Measurements from ENCODE around the gene NOL4.
"Not testable (repeated sequence)": the region's sequence is repeated elsewhere in the genome, so short reads cannot be mapped to it uniquely, and the experiment has no call there.

The NOL4 gene, protein sequence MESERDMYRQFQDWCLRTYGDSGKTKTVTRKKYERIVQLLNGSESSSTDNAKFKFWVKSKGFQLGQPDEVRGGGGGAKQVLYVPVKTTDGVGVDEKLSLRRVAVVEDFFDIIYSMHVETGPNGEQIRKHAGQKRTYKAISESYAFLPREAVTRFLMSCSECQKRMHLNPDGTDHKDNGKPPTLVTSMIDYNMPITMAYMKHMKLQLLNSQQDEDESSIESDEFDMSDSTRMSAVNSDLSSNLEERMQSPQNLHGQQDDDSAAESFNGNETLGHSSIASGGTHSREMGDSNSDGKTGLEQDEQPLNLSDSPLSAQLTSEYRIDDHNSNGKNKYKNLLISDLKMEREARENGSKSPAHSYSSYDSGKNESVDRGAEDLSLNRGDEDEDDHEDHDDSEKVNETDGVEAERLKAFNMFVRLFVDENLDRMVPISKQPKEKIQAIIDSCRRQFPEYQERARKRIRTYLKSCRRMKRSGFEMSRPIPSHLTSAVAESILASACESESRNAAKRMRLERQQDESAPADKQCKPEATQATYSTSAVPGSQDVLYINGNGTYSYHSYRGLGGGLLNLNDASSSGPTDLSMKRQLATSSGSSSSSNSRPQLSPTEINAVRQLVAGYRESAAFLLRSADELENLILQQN

DNA sequence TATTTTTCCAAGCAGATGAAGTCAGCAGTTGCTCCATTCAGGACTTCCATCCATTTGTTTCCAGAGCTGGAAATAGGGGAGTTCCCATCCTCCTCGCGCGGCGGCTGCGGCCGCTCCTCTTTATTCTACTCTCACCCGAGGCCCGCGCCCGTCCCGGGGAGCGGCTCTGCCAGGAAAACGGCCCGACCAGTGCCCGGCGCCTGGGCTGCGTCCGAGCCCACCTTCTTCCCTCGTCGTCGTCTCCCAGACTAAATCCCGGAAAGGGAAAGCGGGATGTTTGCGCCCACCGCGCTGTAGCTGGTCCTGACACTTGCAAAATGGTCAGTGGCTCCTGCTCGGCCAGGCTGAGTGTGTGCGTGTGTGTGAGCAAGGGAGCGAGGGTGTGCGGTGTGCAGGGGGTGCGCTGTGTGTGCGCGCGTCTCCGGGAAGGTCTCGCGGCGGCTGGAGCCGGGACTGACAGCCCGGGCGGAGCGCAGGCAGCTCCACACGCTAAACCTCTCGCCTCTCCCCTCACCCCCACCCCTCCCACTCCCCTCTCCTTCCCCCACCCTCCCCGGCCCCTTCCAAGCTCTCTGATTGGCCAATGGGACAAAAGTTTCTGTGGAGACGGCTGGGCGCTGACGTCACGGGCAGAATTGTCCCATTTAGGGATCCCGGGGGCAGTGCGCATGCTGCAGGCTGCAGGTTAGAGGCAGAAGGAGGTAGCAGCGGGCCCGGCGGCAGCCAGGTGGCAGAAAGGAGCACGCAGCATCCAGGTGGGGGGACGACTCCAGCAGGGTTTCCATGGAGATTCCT lies at the start of gene NOL4:
Gene NOL4 (minus strand): TSS at position 491 of the 795 bp plus-strand sequence. CDS start 1,660 bp downstream, outside the sequence.
- peak; percentile 90 for DNase-seq (ENCODE audit: low spot score)

DNA sequence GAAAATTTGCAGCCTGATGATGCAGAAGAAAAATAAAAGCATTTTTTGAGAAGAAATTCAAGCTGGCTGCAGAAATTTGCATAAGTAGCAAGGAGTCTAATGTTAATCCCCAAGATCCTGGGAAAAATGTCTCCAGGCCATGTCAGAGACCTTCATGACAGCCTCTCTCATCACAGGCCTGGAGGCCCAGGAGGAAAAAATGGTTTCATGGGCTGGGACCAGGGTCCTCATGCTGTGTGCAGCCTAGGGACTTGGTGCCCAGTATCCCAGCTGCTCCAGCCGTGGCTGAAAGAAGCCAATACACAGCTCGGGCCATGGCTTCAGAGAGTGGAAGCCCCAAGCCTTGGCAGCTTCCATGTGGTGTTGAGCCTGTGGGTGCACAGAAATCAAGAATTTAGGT lies 41.3 kb upstream of the NOL4 start:
- not testable (repeated sequence) for DNase-seq (ENCODE audit: low spot score)

DNA sequence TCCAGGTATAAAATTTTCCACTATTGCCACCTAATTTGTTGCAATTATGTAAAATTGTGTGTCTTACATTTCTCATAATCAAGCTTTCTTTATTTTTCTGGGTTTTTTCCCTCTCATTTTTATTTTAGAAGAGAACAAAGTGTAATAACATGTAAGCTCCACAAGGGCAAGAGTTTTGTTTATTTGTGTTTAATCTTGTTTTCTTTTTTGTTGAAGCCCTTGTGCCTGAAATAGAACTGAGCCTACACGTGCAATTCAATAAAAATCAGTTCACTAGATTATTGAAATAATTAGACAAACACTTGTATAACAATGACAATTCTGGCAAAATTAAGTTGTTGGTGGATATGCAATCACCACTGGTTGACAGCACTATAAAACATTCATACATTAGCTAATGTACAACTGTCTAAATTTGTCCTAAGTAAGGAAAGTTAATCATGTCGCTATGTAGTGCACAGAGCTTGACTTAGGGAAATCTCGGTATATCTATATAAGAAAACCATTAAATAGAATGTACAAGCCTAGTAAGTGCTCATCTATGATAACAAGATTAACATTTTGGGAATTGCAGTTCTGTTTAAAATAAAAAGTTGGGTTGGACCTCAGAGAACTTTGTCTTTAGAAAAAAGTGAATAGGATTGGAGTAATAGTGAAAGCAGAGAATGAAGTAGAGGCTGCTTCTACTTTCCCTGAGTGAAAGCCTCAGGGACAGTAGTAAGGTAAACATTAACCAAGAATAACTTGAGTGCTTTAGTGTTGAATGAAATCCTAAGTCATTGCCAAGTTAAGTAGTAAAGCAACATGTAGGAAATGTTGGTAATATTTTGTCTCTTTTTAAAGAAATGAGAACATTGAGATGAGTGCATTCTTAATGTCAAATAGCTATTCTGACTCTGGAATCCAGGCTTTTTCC lies 37.4 kb upstream of the NOL4 start:
- no peak for DNase-seq (ENCODE audit: low spot score)

DNA sequence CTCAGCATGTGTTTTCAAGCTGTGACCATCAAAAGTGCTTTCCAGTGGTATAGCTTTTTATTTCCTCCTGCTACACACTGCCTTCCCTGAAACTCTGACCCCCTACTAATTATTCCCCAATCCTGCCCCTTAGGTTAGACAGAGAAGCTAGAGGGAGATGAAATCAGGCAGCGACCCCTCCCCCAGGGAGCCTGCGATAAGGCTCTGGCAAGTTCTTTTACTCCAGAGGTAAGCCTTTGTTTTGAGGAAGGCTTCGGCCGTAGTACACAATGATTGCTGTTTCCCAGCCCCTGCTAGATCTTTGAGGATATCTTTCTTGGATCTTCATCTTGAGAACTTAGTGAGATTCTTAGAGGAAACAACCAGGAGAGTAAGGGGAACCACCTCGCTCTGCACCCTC lies 33.5 kb upstream of the NOL4 start:
- no peak for DNase-seq (ENCODE audit: low spot score)

DNA sequence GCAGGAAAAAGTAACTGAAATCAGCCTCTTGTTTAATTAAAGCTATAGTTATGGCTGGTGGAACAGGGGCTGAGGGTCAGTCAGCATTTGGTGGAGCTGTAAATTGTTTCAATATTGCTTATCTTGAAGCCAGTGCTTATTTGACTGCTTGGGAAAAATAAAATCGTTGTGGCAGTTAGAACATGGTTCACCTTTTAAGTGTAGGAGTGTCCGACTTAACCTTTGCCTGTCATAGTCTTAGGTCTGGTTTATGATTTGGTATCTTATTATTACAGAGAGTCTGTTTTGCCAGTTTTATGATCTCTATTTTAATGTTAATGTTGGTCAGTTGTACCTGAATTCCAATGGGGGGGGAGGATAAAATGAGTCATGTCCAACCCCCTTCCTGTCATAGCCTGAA lies 27.2 kb upstream of the NOL4 start:
- no peak for DNase-seq (ENCODE audit: low spot score)

DNA sequence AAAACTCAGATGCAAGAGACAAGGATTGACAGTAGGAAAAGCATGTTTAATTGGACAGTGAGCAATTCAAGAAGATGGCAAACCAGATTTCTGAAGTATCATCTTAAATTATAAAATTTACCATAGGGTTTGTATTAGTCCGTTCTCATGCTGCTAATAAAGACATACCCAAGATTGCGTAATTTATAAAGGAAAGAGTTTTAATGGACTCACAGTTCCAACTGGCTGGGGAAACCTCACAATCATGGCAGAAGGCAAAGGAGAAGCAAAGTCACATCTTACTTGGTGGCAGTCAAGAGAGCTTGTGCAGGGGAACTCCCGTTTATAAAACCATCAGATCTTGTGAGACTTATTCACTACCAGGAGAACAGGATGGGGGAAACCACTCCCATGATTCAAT lies 24.0 kb upstream of the NOL4 start:
- no peak for DNase-seq (ENCODE audit: low spot score)

DNA sequence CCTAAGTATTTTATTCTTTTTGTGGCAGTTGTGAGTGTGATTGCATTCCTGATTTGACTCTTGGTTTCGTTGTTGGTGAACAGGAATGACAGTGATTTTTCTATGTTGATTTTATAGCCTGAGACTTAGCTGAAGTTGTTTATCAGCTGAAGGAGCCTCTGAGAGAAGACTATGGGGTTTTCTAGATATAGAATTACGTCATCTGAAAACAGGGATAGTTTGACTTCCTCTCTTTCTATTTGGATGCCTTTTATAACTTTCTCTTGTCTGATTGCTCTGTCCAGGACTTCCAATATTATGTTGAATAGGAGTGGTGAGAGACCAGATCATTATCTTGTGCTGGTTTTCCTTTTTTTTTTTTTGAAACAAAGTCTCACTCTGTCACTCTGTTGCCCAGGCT lies 18.0 kb upstream of the NOL4 start:
- DNase-seq (ENCODE audit: low spot score), result no peak

DNA sequence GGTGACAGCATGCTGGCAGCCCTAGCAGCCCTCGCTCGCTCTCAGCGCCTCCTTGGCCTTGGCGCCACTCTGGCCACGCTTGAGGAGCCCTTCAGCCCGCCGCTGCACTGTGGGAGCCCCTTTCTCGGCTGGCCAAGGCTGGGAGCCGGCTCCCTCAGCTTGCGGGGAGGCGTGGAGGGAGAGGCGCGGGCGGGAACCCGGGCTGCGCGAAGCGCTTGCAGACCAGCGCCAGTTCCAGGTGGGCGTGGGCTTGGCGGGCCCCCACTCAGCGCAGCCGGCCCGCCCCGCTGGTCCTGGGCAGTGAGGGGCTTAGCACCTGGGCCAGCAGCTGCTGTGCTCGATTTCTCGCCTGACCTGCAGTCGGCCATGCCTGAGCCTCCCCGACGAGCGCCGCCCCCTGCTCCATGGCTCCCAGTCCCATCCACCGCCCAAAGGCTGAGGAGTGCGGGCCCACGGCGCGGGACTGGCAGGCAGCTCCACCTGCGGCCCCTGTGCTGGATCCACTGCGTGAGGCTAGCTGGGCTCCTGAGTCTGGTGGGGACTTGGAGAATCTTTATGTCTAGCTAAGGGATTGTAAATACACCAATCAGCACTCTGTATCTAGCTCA lies 9.2 kb upstream of the NOL4 start:
- not testable (repeated sequence) for DNase-seq (ENCODE audit: low spot score)

DNA sequence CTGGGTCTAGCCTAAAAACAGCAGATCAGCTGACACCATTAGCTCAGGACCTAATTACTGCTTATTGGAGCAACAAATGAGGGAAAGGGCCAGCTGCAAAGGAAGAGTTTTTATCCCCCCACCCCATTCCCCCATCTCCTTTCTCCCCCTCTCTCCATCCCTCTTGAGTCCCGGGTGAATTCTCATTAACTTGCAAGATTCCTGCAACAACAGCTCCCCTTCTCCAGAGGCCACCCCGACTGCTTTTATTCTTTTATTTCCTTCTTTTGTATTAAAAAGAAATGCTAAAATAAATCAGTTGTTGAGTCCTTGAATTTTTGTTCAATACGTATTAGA lies 473 bp upstream of the NOL4 start:
- no peak for DNase-seq (ENCODE audit: low spot score)

DNA sequence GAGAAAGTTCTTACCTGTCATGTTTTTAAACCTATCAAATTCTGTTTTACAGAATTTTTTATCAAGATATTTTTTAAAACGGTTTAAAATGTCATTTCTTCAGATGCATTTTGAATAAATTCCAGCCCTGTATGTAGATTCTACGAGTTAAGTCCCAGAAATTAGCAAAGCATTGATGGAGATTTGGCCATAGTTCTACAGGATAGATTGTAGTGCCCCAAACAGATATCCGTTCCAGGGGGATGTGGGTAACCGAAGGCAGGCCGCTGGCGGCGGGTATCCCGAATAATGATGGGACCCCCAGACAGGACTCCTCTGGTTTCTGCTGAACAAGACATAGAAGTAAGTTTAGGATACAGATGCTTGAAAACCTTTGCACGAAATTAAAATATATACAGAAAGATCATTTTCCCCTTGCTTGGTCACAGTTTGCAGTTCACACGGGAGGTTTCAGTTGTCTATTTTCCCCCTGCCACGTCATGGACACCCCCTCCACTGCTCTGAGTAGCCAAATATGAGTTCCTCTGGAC lies 755 bp downstream of the NOL4 start:
- DNase-seq (ENCODE audit: low spot score), result peak; percentile 31

DNA sequence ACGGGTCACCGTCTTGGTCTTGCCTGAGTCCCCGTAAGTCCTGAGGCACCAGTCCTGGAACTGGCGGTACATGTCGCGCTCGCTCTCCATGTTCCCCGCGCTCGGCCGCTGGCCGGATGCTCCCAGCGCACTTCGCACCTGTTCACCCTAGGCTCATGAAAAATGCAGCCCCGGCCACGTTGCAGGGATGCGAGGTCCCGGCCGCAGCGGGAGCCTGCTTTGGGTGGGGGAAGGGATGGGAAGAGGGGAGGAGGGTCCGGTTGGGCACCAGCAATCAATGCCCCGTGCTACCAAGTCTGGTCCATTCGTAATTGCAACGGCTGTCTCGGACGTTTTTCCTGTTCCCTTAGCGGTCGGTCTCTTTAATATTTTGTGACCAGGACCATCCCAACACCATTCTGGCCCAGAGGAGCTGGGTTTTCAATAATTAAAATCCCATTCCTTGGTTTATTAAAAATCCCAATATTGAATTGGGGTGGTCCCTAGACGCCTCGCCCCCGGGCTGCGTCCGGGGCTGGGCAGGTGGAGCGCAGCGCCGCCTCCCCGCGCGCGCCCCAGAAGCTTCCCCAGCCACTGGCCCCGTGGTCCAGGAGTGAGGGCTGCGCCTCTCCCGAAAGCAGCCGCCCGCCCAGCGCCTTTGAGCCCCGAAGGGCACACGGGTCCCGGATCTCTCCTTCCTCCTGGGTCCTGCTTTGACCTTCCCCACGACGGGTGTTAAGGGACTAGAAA lies 1.4 kb downstream of the NOL4 start:
- peak; percentile 65 for DNase-seq (ENCODE audit: low spot score)

DNA sequence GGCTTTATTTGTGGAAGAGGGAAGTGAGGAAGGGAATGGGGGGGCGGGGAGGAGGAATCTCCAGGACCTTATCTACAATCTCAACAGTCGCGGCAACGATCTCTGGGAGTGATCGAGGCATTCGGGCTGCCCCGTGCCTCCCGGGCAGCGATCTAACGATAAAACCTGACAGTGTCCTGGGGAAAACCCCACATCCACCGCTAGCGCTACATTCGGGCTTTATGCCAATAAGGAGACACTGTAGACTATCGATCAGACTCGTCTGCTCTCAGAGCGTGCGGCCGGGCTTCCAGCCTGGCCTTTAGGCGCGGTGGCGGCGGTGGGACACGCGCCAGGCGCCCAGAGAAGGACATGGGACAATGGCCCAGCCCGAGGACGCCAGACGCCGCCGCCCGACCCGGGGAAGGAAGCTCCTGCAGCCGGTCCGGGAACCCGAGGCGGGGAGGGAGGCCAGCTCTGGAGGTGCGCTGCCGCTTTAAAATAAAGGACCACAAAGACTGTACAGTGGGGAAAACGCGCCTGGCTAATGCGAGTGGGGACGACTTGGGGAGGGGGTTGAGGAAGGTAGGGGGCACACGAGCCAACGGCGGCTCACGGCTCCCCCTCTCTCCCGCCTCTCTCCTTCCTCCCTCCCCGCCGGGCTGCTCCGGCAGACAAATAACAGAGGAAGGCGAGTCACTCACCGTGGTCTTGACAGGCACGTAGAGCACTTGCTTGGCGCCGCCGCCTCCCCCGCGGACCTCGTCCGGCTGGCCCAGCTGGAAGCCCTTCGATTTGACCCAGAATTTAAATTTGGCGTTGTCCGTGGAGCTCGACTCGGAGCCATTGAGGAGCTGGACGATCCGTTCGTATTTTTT lies 2.2 kb downstream of the NOL4 start:
- peak; percentile 74 for DNase-seq (ENCODE audit: low spot score)

DNA sequence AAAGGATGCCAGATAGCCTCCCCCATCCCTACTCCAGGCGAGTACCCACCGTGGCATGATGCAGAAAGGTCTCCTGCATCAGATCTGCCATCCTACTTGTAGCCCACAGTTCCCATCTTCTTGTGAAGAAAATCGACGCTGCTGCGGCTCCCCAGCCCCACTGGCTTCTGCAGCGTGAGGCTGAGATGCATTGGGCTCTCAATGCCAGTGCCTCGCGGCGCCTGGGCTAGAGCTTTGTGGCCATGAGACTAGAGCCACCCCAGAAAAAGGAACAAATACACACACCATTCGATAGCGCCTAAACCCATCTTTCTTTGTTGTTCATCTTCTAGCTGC lies 2.8 kb downstream of the NOL4 start:
- peak; percentile 53 for DNase-seq (ENCODE audit: low spot score)

DNA sequence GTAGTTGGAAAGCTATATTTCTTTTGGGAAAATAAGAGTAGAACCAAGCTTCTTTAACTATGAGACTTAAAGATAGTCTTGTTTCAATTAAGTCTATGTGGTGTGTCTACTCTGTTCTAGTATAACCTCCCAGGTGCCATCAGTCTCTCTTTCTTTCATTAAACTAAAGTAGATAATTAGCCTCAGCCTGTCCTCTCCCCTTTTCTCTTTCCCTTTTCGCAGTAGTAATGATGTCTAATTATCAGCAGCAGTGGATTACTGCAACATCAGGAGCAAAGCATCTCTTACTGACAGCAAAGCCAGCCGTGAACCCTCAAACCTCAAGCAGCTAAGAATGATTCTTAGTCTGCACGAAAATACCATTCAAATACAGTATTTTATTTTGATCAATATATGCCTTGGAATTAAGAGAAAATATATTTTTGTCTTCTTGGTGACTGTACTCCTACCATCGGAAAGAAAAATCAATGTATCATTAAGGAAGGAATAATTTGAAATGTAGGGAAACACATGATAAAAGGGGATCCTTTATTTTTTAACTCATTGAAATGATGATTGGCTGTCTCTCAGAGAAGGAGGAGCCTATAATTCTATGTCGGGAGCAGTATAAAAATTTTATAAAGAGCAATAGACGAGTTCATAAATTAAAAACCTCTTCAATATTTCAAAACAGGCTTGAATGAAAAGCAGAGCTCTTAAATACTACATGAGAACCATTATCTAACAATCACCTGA lies 4.5 kb downstream of the NOL4 start:
- DNase-seq (ENCODE audit: low spot score), result peak; percentile 24

DNA sequence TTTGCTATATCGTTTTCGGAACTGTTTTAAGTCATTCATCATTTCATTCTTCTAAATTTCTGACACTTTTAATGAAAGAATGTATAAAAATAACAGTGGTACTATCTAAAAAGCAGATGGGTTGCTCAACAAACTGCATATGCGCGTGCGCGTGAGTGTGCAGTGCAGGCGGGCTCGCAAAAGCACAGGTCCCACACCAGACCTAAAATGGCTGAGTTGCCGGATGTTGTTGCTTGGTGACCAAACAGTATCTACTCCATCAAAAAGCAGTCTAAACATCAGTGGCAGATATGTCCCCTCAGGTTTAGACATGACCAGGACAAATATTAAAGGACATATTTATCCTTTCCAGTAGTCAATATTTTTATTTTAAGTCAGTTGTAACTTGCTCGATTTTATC lies 5.1 kb downstream of the NOL4 start:
- DNase-seq (ENCODE audit: low spot score), result peak; percentile 28

DNA sequence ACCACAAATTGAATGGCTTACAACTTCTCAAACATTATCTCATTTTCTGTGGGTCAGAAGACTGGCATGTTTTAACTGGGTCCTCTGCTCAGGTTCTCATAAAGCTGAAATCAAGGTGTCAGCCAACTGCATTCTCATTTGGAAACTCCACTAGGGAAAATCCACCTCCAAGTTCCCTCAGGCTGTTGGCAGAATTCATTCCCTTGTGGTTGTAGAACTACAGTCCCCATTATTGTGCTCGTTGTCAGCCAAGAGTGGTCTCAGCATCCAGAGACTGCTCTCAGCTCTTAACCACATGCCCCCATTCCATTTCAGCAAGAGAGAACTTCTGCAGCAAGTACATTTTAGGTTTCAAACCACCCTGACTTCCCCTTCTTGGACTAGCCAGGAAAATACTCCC lies 12.2 kb downstream of the NOL4 start:
- DNase-seq (ENCODE audit: low spot score), result no peak

DNA sequence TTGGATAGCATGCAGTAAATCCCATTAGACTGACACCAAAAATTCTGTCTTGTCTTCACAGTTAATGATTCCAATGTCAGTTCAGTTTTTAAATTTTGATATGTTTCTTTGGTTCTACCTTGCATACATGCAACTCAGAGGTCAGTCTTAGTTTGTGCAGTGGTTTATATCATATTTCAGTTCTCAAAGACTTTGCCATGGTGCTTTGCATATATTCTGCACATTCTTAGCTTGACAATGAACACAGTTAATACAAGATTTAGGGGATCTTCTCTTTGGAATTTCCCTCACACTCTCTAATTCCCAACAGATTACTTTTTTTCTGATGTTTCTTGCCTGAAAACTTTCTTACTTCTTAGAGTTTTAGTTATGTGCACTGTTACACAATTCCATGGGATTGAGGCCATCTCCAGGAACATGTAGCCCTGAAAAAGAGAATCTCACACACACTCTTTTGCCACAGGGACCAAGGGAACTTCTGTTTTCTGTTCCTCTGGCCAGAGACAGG lies 17.3 kb downstream of the NOL4 start:
- no peak for DNase-seq (ENCODE audit: low spot score)

DNA sequence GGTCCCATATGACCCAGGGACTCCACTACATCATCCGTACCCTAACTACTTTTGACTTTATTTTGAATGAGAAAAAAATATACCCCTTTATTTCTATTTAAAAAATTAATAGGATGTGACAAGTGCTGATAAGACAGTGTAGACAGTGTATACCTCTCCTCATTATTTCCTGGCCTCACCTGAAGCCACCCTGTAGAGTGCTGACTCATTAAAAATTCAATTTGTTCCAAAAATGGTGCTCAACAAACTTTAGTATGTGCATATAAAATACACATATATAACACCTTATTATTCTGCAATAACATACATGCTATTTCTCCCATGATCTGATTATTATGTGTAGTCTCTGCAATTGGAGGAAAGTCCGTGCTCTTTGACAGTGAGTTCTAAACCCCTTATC lies 20.8 kb downstream of the NOL4 start:
- DNase-seq (ENCODE audit: low spot score), result no peak

DNA sequence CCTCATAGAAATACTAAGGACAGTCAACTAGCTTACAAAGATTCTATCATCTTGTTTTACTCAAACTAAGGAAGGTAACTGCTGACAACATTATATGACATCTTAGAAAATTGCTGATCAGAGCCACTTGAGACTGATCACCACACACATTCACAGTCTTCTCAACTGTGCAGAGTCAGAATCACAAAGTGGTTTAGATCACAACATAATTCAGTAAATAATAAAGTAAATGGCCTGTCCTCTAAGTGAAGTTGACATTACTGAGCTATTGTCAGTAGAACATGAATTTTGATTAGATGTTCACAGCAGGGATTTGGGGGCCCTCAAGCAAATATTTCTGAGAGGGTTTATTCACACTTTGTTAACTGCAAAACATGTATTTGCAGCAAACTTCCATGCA lies 28.5 kb downstream of the NOL4 start:
- no peak for DNase-seq (ENCODE audit: low spot score)

All from D341Med (cell line).